BLaER1 (cell line): ENCODE measurements around the gene EPS8L2.

ENCODE experiments used
- H3K27ac ChIP-seq: shearing (Covaris generic); formaldehyde crosslinking; 2 replicates; pipeline ENCODE4 v1.8.1; 2022
- H3K27me3 ChIP-seq: shearing (Covaris generic); formaldehyde crosslinking; 2 replicates; pipeline ENCODE4 v1.8.1; 2022
- H3K36me3 ChIP-seq: shearing (Covaris generic); formaldehyde crosslinking; 2 replicates; pipeline ENCODE4 v1.8.1; 2022
- H3K4me1 ChIP-seq: shearing (Covaris generic); formaldehyde crosslinking; 2 replicates; pipeline ENCODE4 v1.8.1; 2022
- H3K4me2 ChIP-seq: shearing (Covaris generic); formaldehyde crosslinking; 2 replicates; pipeline ENCODE4 v1.8.1; 2022
- H3K4me3 ChIP-seq: shearing (Covaris generic); formaldehyde crosslinking; 2 replicates; pipeline ENCODE4 v1.8.1; 2022
- H3K9ac ChIP-seq: shearing (Covaris generic); formaldehyde crosslinking; 2 replicates; pipeline ENCODE4 v1.8.1; 2022
- H3K9me3 ChIP-seq: shearing (Covaris generic); formaldehyde crosslinking; 2 replicates; pipeline ENCODE4 v1.8.1; 2022
- H4K20me1 ChIP-seq: shearing (Covaris generic); formaldehyde crosslinking; 2 replicates; pipeline ENCODE4 v1.8.1; 2022
- Cebpa-rat ChIP-seq: shearing (Covaris generic); IDR thresholded peaks from 2 replicates; pipeline ENCODE4 v1.8.1; 2022

The EPS8L2 gene

GRCh38 chr11:665704-666281, 40.2 kb upstream of the EPS8L2 start:
- no peak for TF ChIP-seq Cebpa-rat
- Histone ChIP-seq H4K20me1 (peaks cover 74% of the 10 kb centered on the region), H3K36me3 (peaks cover 93% of the 10 kb centered on the region), H3K9ac (no peak overlapping the region), H3K27me3 (no peaks in the 10 kb centered on the region), H3K4me3 (no peak overlapping the region), H3K27ac (no peak overlapping the region), H3K4me2 (no peak overlapping the region), H3K9me3 (no peaks in the 10 kb centered on the region), H3K4me1 (peaks cover 10% of the 10 kb centered on the region)

- peaks cover 87% of the 10 kb centered on the region for H3K36me3 ChIP-seq
- H3K27me3 ChIP-seq, result no peaks in the 10 kb centered on the region
- no peaks in the 10 kb centered on the region for H3K4me1 ChIP-seq
- H3K27ac ChIP-seq, result no peak overlapping the region
- no peak overlapping the region for H3K4me3 ChIP-seq
- H3K9me3 ChIP-seq, result no peaks in the 10 kb centered on the region
- TF ChIP-seq Cebpa-rat, result no peak
- H3K4me2 ChIP-seq, result no peak overlapping the region
- peaks cover 13% of the 10 kb centered on the region for H4K20me1 ChIP-seq
- H3K9ac ChIP-seq, result no peak overlapping the region
Observed at GRCh38 chr11:673866-674265, 32.2 kb upstream of the EPS8L2 start.

GRCh38 chr11:674406-674805, 31.6 kb upstream of the EPS8L2 start:
- Histone ChIP-seq H3K4me2 (no peak overlapping the region), H3K4me3 (no peak overlapping the region), H3K27ac (no peak overlapping the region), H3K9ac (no peak overlapping the region), H3K36me3 (peaks cover 87% of the 10 kb centered on the region), H4K20me1 (0 out of 2 replicates have a peak, but pooled peaks cover 8% of the 10 kb centered on the region), H3K9me3 (no peaks in the 10 kb centered on the region), H3K4me1 (no peaks in the 10 kb centered on the region), H3K27me3 (no peaks in the 10 kb centered on the region)
- TF ChIP-seq Cebpa-rat, result no peak

GRCh38 chr11:678297-678696, 27.7 kb upstream of the EPS8L2 start:
- Histone ChIP-seq H3K4me1 (no peaks in the 10 kb centered on the region), H3K27me3 (no peaks in the 10 kb centered on the region), H3K9ac (no peak overlapping the region), H3K9me3 (peaks cover 4% of the 10 kb centered on the region; the same call in 1 of the 2 replicates), H3K4me3 (no peak overlapping the region), H3K27ac (no peak overlapping the region), H3K4me2 (no peak overlapping the region), H3K36me3 (peaks cover 88% of the 10 kb centered on the region), H4K20me1 (peaks cover 19% of the 10 kb centered on the region; the same call in 1 of the 2 replicates)
- no peak for TF ChIP-seq Cebpa-rat

GRCh38 chr11:679271-680207, 26.5 kb upstream of the EPS8L2 start:
- H3K4me2 ChIP-seq, result no peak overlapping the region
- H3K4me1 ChIP-seq, result no peaks in the 10 kb centered on the region
- peaks cover 88% of the 10 kb centered on the region for H3K36me3 ChIP-seq
- H3K27me3 ChIP-seq, result no peaks in the 10 kb centered on the region
- no peak overlapping the region for H3K27ac ChIP-seq
- peaks cover 11% of the 10 kb centered on the region; the same call in 1 of the 2 replicates for H4K20me1 ChIP-seq
- H3K4me3 ChIP-seq, result no peak overlapping the region
- no peak for TF ChIP-seq Cebpa-rat
- H3K9me3 ChIP-seq, result peaks cover 4% of the 10 kb centered on the region; the same call in 1 of the 2 replicates
- no peak overlapping the region for H3K9ac ChIP-seq

GRCh38 chr11:680476-680875, 25.6 kb upstream of the EPS8L2 start:
- TF ChIP-seq Cebpa-rat, result no peak
- H3K9me3 ChIP-seq, result peaks cover 4% of the 10 kb centered on the region; the same call in 1 of the 2 replicates
- H4K20me1 ChIP-seq, result peaks cover 11% of the 10 kb centered on the region; the same call in 1 of the 2 replicates
- H3K27ac ChIP-seq, result no peak overlapping the region
- peaks cover 88% of the 10 kb centered on the region for H3K36me3 ChIP-seq
- H3K4me3 ChIP-seq, result no peak overlapping the region
- no peaks in the 10 kb centered on the region for H3K4me1 ChIP-seq
- no peak overlapping the region for H3K9ac ChIP-seq
- H3K27me3 ChIP-seq, result no peaks in the 10 kb centered on the region
- H3K4me2 ChIP-seq, result no peak overlapping the region

- H3K36me3 ChIP-seq, result peaks cover 90% of the 10 kb centered on the region
- no peak for TF ChIP-seq Cebpa-rat
- H3K4me1 ChIP-seq, result no peaks in the 10 kb centered on the region
Observed at GRCh38 chr11:680970-681369, 25.1 kb upstream of the EPS8L2 start.

GRCh38 chr11:686451-687243, 19.4 kb upstream of the EPS8L2 start:
- no peak for TF ChIP-seq Cebpa-rat
- peaks cover 61% of the 10 kb centered on the region for H4K20me1 ChIP-seq
- H3K36me3 ChIP-seq, result peaks cover 96% of the 10 kb centered on the region

More at GRCh38 chr11:680970-681369, 25.1 kb upstream of the EPS8L2 start:
- H3K4me3 ChIP-seq, result no peak overlapping the region
- H3K27ac ChIP-seq, result no peak overlapping the region
- H3K27me3 ChIP-seq, result no peaks in the 10 kb centered on the region
- H3K9me3 ChIP-seq, result peaks cover 4% of the 10 kb centered on the region; the same call in 1 of the 2 replicates
- no peak overlapping the region for H3K4me2 ChIP-seq
- H4K20me1 ChIP-seq, result peaks cover 11% of the 10 kb centered on the region; the same call in 1 of the 2 replicates
- H3K9ac ChIP-seq, result no peak overlapping the region

GRCh38 chr11:687751-688150, 18.3 kb upstream of the EPS8L2 start:
- H3K9me3 ChIP-seq, result no peaks in the 10 kb centered on the region
- peaks cover 61% of the 10 kb centered on the region for H4K20me1 ChIP-seq
- no peak overlapping the region for H3K4me2 ChIP-seq
- TF ChIP-seq Cebpa-rat, result no peak
- H3K9ac ChIP-seq, result no peak overlapping the region
- H3K4me3 ChIP-seq, result no peak overlapping the region
- H3K27me3 ChIP-seq, result no peaks in the 10 kb centered on the region
- no peak overlapping the region for H3K27ac ChIP-seq
- peaks cover 89% of the 10 kb centered on the region for H3K36me3 ChIP-seq
- peaks cover 49% of the 10 kb centered on the region for H3K4me1 ChIP-seq

More at GRCh38 chr11:686451-687243, 19.4 kb upstream of the EPS8L2 start:
- H3K9ac ChIP-seq, result no peak overlapping the region
- H3K4me1 ChIP-seq, result peaks cover 38% of the 10 kb centered on the region
- no peak overlapping the region for H3K27ac ChIP-seq
- no peak overlapping the region for H3K4me2 ChIP-seq
- no peaks in the 10 kb centered on the region for H3K27me3 ChIP-seq
- H3K4me3 ChIP-seq, result no peak overlapping the region
- H3K9me3 ChIP-seq, result peaks cover 4% of the 10 kb centered on the region; the same call in 1 of the 2 replicates
